ENCODE measurements around the gene RORC. TPM values are rescaled to one million over a fixed set of nuclear protein-coding genes. Genes with fewer than 3 reads are reported as not detected.

Gene RORC
- total RNA-seq, 1 donor from 2014 or later, result 0.17 TPM

DNA sequence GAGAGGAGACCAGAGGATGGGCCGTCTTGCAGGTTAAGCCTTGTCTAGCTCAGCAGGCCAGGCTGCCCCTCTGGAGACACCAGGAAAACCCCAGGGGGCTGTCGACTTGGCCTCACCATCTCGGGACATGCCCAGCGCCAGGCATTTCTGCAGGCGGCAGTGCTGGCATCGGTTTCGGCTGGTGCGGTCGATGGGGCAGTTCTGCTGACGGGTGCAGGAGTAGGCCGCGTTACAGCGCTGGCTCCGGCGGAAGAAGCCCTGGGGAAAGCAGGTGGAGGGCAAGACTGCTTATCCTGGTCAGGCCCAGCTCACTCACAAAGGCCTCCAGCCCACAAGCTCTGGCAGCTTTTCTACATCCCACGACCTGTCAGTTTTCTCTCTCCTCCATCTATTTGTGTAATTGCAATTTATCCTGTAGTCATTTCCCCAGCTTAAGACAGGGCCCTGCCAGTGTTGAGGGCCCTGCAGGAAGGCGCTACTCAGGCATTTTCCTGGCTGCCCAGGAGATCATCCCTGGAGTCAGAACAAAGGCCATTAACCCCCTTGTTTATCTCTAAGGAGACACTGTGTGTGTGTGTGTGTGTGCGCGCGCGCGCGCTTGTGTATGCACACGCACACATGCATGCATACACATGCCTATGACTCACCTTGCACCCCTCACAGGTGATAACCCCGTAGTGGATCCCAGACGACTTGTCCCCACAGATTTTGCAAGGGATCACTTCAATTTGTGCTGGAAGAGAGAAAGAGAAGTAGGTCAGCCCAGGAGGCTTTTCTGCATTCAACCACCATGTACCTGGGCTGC, 14.9 kb downstream of the RORC start:
- Histone ChIP-seq H3K36me3 (ENCODE audit: control insufficient read depth, insufficient read depth, low read length) (no peaks in the 10 kb centered on the region), H3K27me3 (ENCODE audit: control insufficient read depth, insufficient read depth, low read length) (peaks cover 16% of the 10 kb centered on the region), H3K4me3 (ENCODE audit: low read depth, low read length) (no peak overlapping the region)
- no peak for DNase-seq (ENCODE audit: low read depth)
- TF ChIP-seq, protein P1, sequence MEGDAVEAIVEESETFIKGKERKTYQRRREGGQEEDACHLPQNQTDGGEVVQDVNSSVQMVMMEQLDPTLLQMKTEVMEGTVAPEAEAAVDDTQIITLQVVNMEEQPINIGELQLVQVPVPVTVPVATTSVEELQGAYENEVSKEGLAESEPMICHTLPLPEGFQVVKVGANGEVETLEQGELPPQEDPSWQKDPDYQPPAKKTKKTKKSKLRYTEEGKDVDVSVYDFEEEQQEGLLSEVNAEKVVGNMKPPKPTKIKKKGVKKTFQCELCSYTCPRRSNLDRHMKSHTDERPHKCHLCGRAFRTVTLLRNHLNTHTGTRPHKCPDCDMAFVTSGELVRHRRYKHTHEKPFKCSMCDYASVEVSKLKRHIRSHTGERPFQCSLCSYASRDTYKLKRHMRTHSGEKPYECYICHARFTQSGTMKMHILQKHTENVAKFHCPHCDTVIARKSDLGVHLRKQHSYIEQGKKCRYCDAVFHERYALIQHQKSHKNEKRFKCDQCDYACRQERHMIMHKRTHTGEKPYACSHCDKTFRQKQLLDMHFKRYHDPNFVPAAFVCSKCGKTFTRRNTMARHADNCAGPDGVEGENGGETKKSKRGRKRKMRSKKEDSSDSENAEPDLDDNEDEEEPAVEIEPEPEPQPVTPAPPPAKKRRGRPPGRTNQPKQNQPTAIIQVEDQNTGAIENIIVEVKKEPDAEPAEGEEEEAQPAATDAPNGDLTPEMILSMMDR (IDR thresholded peaks at IDR 0.05; ENCODE audit: insufficient read depth, low read length, poor library complexity, severe bottlenecking), result no peak

DNA sequence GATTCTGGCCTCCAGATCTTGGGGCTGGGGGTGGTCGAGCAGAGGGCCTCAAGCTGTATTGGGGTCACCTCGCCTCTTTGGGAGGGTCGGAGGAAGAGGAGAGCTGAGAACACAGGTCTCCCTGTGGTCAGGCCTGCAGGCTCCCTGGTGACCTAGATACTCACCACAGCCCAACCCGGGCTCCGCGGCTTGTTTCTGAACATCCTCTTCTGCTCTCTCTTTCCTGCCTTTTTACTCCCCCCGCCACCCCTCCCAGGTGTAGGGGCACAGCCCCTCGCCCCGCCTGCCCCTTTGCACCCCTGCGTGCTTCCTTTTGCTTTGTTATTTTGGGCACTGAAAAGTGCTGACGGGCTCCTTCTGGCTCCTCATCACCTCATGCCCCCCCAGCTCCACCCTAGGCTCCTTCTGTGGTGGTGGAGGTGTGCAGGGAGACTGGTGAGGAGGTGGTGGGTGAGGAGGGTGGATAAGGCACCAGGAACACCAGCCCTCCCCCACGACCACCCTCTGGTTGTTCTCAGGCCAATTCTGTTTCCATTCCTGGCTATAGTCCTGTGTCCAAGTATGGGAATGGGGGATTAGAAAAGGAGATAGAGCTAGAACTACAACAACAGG, 15.8 kb downstream of the RORC start:
- H3K4me3 ChIP-seq (ENCODE audit: low read depth, low read length), result no peak overlapping the region
- H3K36me3 ChIP-seq (ENCODE audit: control insufficient read depth, insufficient read depth, low read length), result no peaks in the 10 kb centered on the region
- TF ChIP-seq, protein P1 (IDR thresholded peaks at IDR 0.05; ENCODE audit: insufficient read depth, low read length, poor library complexity, severe bottlenecking), result no peak
- no peak for DNase-seq (ENCODE audit: low read depth)
- peaks cover 16% of the 10 kb centered on the region for H3K27me3 ChIP-seq (ENCODE audit: control insufficient read depth, insufficient read depth, low read length)

DNA sequence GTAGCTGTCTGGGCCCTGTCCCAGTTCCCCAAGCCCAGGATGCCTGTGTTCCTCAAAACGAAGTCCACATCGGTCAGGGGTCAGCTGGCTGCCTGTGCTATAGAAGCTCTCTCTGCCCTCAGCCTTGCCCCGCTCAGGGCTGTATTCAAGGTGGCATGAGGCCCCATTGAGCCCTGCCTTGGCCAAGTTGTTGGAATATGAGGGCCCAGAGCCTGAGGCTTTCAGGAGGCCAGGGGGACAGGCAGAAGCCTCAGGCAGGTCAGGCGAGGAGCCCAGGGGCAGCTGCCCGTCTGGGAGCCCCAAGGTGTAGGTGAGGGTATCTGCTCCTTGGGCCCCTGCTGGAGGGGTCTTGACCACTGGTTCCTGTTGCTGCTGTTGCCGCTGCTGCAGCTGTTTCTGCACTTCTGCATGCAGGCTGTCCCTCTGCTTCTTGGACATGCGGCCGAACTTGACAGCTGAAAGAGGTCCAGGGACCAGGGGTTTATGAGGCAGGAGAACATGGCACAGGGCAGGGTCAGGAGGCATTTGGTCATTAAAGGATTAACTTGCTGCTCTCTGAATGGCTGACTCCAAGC, 16.5 kb downstream of the RORC start:
- H3K4me3 ChIP-seq (ENCODE audit: low read depth, low read length), result no peak overlapping the region
- TF ChIP-seq, protein P1 (IDR thresholded peaks at IDR 0.05; ENCODE audit: insufficient read depth, low read length, poor library complexity, severe bottlenecking), result no peak
- no peaks in the 10 kb centered on the region for H3K36me3 ChIP-seq (ENCODE audit: control insufficient read depth, insufficient read depth, low read length)
- peaks cover 16% of the 10 kb centered on the region for H3K27me3 ChIP-seq (ENCODE audit: control insufficient read depth, insufficient read depth, low read length)
- no peak for DNase-seq (ENCODE audit: low read depth)

DNA sequence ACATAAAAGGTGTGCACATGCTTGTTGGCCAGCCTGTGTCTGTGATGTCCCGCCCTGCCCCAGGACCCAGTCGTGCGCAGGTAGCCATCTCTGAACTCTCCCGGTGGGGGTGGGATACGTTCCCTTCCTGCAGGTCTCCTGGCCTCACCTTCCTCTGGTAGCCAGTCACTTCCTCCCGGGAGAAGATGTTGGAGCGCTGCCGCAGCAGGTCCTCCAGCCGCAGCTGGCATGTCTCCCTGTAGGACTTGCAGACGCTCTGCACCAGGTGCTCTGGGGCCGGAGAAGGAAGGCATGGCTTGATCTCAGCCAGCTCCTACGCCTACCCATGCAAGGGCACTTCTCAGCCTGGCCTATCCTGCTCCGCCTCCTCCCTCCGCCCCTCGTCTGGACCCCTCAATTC, 17.2 kb downstream of the RORC start:
- Histone ChIP-seq H3K27me3 (ENCODE audit: control insufficient read depth, insufficient read depth, low read length) (peaks cover 16% of the 10 kb centered on the region), H3K4me3 (ENCODE audit: low read depth, low read length) (no peak overlapping the region), H3K36me3 (ENCODE audit: control insufficient read depth, insufficient read depth, low read length) (no peaks in the 10 kb centered on the region)
- DNase-seq (ENCODE audit: low read depth), result no peak
- TF ChIP-seq, protein P1 (IDR thresholded peaks at IDR 0.05; ENCODE audit: insufficient read depth, low read length, poor library complexity, severe bottlenecking), result no peak

DNA sequence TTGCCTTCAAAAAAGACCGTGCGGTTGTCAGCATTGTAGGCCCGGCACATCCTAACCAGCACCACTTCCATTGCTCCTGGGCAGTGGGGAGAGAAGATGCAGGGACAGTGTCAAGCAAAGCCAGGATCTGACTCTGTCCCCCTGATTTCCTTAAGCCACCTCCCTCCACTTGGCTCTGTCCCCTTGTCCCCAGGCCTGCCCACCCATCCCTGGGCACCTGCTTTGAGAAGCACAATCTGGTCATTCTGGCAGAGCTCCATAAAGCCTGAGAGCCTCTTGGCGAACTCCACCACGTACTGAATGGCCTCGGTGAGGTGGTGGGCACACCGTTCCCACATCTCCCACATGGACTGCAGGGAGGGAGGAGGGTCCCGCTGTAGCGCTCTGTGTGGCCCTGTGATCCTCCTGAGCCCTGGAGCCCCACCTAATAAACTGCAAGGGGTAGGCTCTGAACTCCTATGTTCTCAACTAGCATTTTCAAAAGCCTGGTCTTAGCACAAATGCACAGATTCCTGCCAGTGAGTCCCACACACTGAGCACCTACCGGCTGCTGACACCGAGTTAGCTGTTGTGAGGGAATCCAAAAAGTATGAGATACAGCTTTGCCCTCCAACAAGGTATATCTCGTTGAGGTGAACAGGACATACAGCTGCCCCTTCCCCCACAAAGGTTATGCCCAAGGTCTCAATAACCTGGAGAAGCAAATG, 18.2 kb downstream of the RORC start:
- no peak for DNase-seq (ENCODE audit: low read depth)
- Histone ChIP-seq H3K27me3 (ENCODE audit: control insufficient read depth, insufficient read depth, low read length) (peaks cover 16% of the 10 kb centered on the region), H3K36me3 (ENCODE audit: control insufficient read depth, insufficient read depth, low read length) (no peaks in the 10 kb centered on the region), H3K4me3 (ENCODE audit: low read depth, low read length) (no peak overlapping the region)
- TF ChIP-seq, protein P1 (IDR thresholded peaks at IDR 0.05; ENCODE audit: insufficient read depth, low read length, poor library complexity, severe bottlenecking), result no peak
